K562 (cell line): Measurements from ENCODE around the gene SH3D19. TPM values are rescaled to one million over a fixed set of nuclear protein-coding genes. Genes with fewer than 3 reads are reported as not detected.

Experiments
- ATAC-seq: fragments of 200-7000 bp; cut with Tn5 transposase; 3 replicates; pipeline ENCODE4 v1.9.1; 2020; ENCODE audit warnings: moderate library complexity
- BruUV-seq: library from RNA; stranded (reverse); fragments of 400-500 nt; replicated peaks from 2 replicates; lab custom pipeline; 2021; lab: Mats Ljungman, UMichigan
- CTCF ChIA-PET: fragments of 300-600 bp; formaldehyde crosslinking; extraction: SDS; loops from one replicate; lab custom pipeline; 2021; ENCODE audit warnings: low intra/inter-chr PET ratio; lab: Yijun Ruan, JAX
- POLR2A ChIA-PET: fragments of 300-600, 350-650 bp; sonication (Branson Sonifier 250); formaldehyde crosslinking; extraction: SDS; loops from one replicate; lab custom pipeline; 2021; ENCODE audit warnings: antibody characterized with exemption, inconsistent platforms; lab: Yijun Ruan, JAX
- DNase-seq, 4 experiments: peaks; one replicate each; pipeline versions ENCODE4 v3.0.0 to v3.0.0-alpha.2; 2011 to 2018; ENCODE audit warnings: low spot score in 3 of 4, mixed read lengths in 3 of 4; ENCODE audit errors: extremely low read depth in 1 of 4
- FAIRE-seq: peaks from 2 replicates; lab custom pipeline; 2011; peaks lifted over from hg19 to GRCh38; lab: Jason Lieb, UNC
- H2AFZ ChIP-seq: 2 replicates; pipeline ENCODE4 v1.6.0; 2011; ENCODE audit warnings: low read depth, low read length, control low read depth, inconsistent platforms
- H3K27ac ChIP-seq: fragments of 200-600 bp; 3 replicates; pipeline ENCODE4 v1.8.0; 2011; ENCODE audit warnings: low read depth, mild to moderate bottlenecking, control low read depth, inconsistent platforms, low read length, moderate library complexity, mixed read lengths; ENCODE audit errors: extremely low read depth
- H3K27me3 ChIP-seq, 2 experiments: fragments of 300-600 bp in 1 of 2; 2 replicates in 1 of 2; 3 replicates in 1 of 2; pipeline versions ENCODE4 v1.6.0 to v1.8.0; 2011; ENCODE audit warnings: inconsistent platforms in 2 of 2, low read length in 2 of 2, mild to moderate bottlenecking in 1 of 2, mixed read lengths in 1 of 2, moderate library complexity in 1 of 2; ENCODE audit not compliant: control insufficient read depth in 2 of 2, insufficient read depth in 2 of 2
- H3K36me3 ChIP-seq: fragments of 300-600 bp; 3 replicates; pipeline ENCODE4 v1.8.0; 2011; ENCODE audit warnings: mild to moderate bottlenecking, low read length, inconsistent platforms; ENCODE audit not compliant: control insufficient read depth, insufficient read depth
- H3K4me1 ChIP-seq, 2 experiments: fragments of 200-600 bp in 1 of 2; replicated peaks in 1 of 2; 2 replicates in 1 of 2; 3 replicates in 1 of 2; pipeline versions ENCODE4 v1.5.1 to v1.8.0; 2011; ENCODE audit warnings: inconsistent platforms in 2 of 2, low read length in 2 of 2, mild to moderate bottlenecking in 1 of 2, mixed read lengths in 1 of 2, moderate library complexity in 1 of 2; ENCODE audit not compliant: control insufficient read depth in 2 of 2, insufficient read depth in 2 of 2
- H3K4me2 ChIP-seq: 2 replicates; pipeline ENCODE4 v1.6.1; 2011; ENCODE audit warnings: low read length, control low read depth, inconsistent platforms, mixed read lengths; ENCODE audit not compliant: insufficient read depth
- H3K4me3 ChIP-seq: fragments of 200-600 bp; sonication (generic), shearing (Covaris generic); 2 replicates; pipeline ENCODE4 v1.5.1; 2016; ENCODE audit warnings: control low read depth, inconsistent platforms
- H3K79me2 ChIP-seq: fragments of 200-600 bp; 3 replicates; pipeline ENCODE4 v1.8.0; 2011; ENCODE audit warnings: low read length, inconsistent platforms; ENCODE audit not compliant: control insufficient read depth, insufficient read depth
- H3K9ac ChIP-seq, 2 experiments: 2 replicates each; pipeline versions ENCODE4 v1.6.0 to v1.6.1; 2011; ENCODE audit warnings: low read depth in 2 of 2, low read length in 2 of 2, control low read depth in 1 of 2, inconsistent platforms in 1 of 2, mild to moderate bottlenecking in 1 of 2, mixed read lengths in 1 of 2; ENCODE audit not compliant: insufficient read depth in 1 of 2
- H3K9me1 ChIP-seq: one replicate; pipeline ENCODE4 v1.6.0; 2011; ENCODE audit warnings: inconsistent platforms, mild to moderate bottlenecking, low read length, moderate library complexity; ENCODE audit not compliant: control insufficient read depth, insufficient read depth
- H3K9me3 ChIP-seq: replicated peaks from 2 replicates; pipeline ENCODE4 v1.5.1; 2011; ENCODE audit warnings: low read depth, low read length, inconsistent platforms; ENCODE audit not compliant: control insufficient read depth, insufficient read depth
- H4K20me1 ChIP-seq: replicated peaks from 2 replicates; pipeline ENCODE4 v1.6.1; 2011; ENCODE audit warnings: low read length, inconsistent platforms, mixed read lengths; ENCODE audit not compliant: control insufficient read depth, insufficient read depth
- CCNT2 ChIP-seq: IDR thresholded peaks from 2 replicates; pipeline ENCODE4 v1.6.1; 2011; ENCODE audit warnings: borderline replicate concordance, low read depth, mild to moderate bottlenecking, moderate library complexity, mixed read lengths, low read length; ENCODE audit not compliant: insufficient read length; ENCODE audit errors: extremely low read depth
- GABPA ChIP-seq: fragments of 200-800 bp; sonication (Bioruptor generic); conservative IDR thresholded peaks from 2 replicates; pipeline ENCODE4 v1.6.1; 2016; ENCODE audit warnings: low read depth, missing genetic modification characterization, missing compliant biosample characterization
- HDGF ChIP-seq: fragments of 450-650 bp; IDR thresholded peaks from 2 replicates; pipeline ENCODE4 v1.6.1; 2016
- LARP7 ChIP-seq: fragments of 450-650 bp; IDR thresholded peaks from 2 replicates; pipeline ENCODE4 v1.6.1; 2016
- NFRKB ChIP-seq: fragments of 450-650 bp; IDR thresholded peaks from 2 replicates; pipeline ENCODE4 v1.6.1; 2016; ENCODE audit warnings: low read depth
- RFX7 ChIP-seq: fragments of 250-450 bp; sonication (Bioruptor Pico); IDR thresholded peaks from 2 replicates; pipeline ENCODE4 v1.5.1; 2021; ENCODE audit warnings: mild to moderate bottlenecking
- TARDBP ChIP-seq: fragments of 450-650 bp; IDR thresholded peaks from 2 replicates; pipeline ENCODE4 v1.6.1; 2016
- ZFX ChIP-seq: sonication (generic); formaldehyde crosslinking; IDR thresholded peaks from 2 replicates; pipeline ENCODE4 v1.8.0; 2022; ENCODE audit warnings: mild to moderate bottlenecking, missing genetic modification reagents, moderate library complexity
- WGBS: fragments of 100-300 bp; shearing (Covaris generic); methylation state at CpG from one replicate; pipeline ENCODE4 v1.1.6; 2016; ENCODE audit warnings: low coverage, mixed read lengths; ENCODE audit not compliant: insufficient coverage; ENCODE audit errors: missing lambda C conversion rate; 5-methylcytosine and 5-hydroxymethylcytosine counted together
- in situ Hi-C: fragments of 300-500 bp; cut with MboI; formaldehyde crosslinking; loops from 4 replicates; pipeline ENCODE4 v1.15.0; 2018; ENCODE audit warnings: inconsistent platforms, mixed read lengths
- intact Hi-C: fragments of 100-400 bp; cut with micrococcal nuclease; formaldehyde crosslinking; loops from 2 replicates; pipeline ENCODE4 v1.14.2; 2022
- polyA plus RNA-seq, 8 experiments: library from polyadenylated mRNA; depleted of rRNA in 4 of 8; stranded (reverse) in 5 of 8; unstranded in 3 of 8; fragments of >200 nt; fragmentation: Nextera tagmentation in 2 of 8; fragmentation: Illumina TruSeq in 1 of 8; extraction: Ambion mirVana in 2 of 8; extraction: Trizol in 1 of 8; gene quantifications; 2 replicates each; pipeline versions ENCODE4 v1.2.1 to v1.2.3, GENCODE V29; 2011 to 2014; ENCODE audit warnings: inconsistent platforms in 1 of 8, missing spikeins in 1 of 8
- total RNA-seq, 7 experiments: library from RNA; depleted of rRNA in 6 of 7; stranded (reverse); fragments of >200 nt in 6 of 7; fragmentation: Illumina TruSeq in 2 of 7; extraction: Trizol in 2 of 7; gene quantifications; 2 replicates each; pipeline versions ENCODE4 v1.2.1 to v1.2.3, GENCODE V29; 2011 to 2021; ENCODE audit warnings: low replicate concordance in 1 of 7
- TF ChIP-seq, protein P1 (sequence below): fragments of 200-600 bp; sonication (generic); IDR thresholded peaks from one replicate; pipeline ENCODE4 v1.6.1; 2012; ENCODE audit warnings: mild to moderate bottlenecking, low read depth, low read length, inconsistent platforms

The SH3D19 gene
- total and polyA plus RNA-seq, 9 of the 15 experiments (the other 6 are each of a cell fraction or from before 2014, with no cell fraction given), result 0.42 to 2.2 (median 1.1) TPM; not detected in 6

DNA sequence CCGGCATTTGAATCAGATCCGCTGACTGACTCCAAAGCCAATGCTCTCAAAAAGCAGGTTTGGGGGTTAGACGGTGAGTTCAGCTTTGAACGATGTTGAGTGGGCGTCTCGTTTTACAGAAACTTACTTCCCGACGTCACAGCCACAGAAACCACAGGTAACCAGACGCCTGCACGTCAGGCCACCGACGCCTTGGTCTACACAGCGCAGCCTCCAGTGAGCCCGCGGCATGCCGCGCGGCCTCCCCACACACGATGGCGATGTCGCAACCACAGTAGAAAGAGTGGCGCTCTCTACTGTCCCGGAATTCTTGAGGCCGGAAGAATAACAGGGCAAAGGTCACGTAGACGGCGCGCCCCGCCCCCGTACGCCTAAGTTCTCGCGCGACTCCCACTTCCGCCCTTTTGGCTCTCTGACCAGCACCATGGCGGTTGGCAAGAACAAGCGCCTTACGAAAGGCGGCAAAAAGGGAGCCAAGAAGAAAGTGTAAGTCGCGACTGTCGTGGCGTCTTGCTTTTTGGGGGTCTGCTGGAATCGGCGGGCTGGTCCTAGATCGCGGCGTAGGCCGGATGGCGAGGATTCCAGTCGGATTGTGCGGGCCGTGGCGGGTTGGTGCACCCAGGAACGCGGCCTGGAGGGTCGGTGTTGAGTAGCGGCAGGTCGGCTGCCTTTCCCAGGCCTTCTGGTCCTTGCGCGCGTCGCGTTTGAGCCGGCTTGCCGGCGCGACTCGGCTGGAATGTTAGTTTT is 226.0 kb downstream of the SH3D19 start, which contains the start of gene RPS3A:
TSS of gene RPS3A (plus strand) at position 400 of the 747 bp plus-strand sequence. CDS start at position 425, 25 bp downstream.
- POLR2A ChIA-PET, result interaction anchor here (1.1 to 4.1 kb wide), 2 partner anchors 10 to 45 kb away, joined by 3 to 22 read pairs; no protein-coding TSS in a partner anchor
- Histone ChIP-seq H3K4me3 (peak within 1 kb of the TSS; percentile 85), H3K4me1 (peaks cover 7 to 8% of the 10 kb centered on the region in 2 experiments; a peak in 3 of 5 replicates), H3K79me2 (peaks cover 46% of the 10 kb centered on the region), H3K36me3 (peaks cover 46% of the 10 kb centered on the region), H2AFZ (peak within 1 kb of the TSS; percentile 100), H3K9me1 (no peaks in the 10 kb centered on the region), H3K27me3 (no peaks in the 10 kb centered on the region), H4K20me1 (peaks cover 15% of the 10 kb centered on the region; the same call in 1 of the 2 replicates), H3K9ac (peak within 1 kb of the TSS; percentile 99), H3K27ac (peak within 1 kb of the TSS; percentile 89), H3K9me3 (no peaks in the 10 kb centered on the region; the same call in 1 of the 2 replicates), H3K4me2 (peak within 1 kb of the TSS; percentile 100)
- BruUV-seq, result no TSS peak
- peak; percentile 82 to 98 (median 87) for DNase-seq
- intact Hi-C loops, result loop anchor here (5.0 kb wide), 1 partner anchor 87 kb away; no protein-coding TSS in a partner anchor
- CTCF ChIA-PET, result no interaction called here
- WGBS, result under 1% methylated on average over 67 of the region's 69 CpGs
- in situ Hi-C loops, result no loop called here
- ATAC-seq, result peak; percentile 92
- FAIRE-seq, result peak; percentile 97
- TF ChIP-seq CCNT2 (peak; percentile 15), LARP7 (no peak), ZFX (CRISPR knock-in tag) (peak; percentile 99), HDGF (no peak), TARDBP (0 out of 2 replicates have a peak, but pooled peaks have one; percentile 46), RFX7 (no peak), GABPA (peak; percentile 97), NFRKB (peak; percentile 93)
- TF ChIP-seq, protein P1, sequence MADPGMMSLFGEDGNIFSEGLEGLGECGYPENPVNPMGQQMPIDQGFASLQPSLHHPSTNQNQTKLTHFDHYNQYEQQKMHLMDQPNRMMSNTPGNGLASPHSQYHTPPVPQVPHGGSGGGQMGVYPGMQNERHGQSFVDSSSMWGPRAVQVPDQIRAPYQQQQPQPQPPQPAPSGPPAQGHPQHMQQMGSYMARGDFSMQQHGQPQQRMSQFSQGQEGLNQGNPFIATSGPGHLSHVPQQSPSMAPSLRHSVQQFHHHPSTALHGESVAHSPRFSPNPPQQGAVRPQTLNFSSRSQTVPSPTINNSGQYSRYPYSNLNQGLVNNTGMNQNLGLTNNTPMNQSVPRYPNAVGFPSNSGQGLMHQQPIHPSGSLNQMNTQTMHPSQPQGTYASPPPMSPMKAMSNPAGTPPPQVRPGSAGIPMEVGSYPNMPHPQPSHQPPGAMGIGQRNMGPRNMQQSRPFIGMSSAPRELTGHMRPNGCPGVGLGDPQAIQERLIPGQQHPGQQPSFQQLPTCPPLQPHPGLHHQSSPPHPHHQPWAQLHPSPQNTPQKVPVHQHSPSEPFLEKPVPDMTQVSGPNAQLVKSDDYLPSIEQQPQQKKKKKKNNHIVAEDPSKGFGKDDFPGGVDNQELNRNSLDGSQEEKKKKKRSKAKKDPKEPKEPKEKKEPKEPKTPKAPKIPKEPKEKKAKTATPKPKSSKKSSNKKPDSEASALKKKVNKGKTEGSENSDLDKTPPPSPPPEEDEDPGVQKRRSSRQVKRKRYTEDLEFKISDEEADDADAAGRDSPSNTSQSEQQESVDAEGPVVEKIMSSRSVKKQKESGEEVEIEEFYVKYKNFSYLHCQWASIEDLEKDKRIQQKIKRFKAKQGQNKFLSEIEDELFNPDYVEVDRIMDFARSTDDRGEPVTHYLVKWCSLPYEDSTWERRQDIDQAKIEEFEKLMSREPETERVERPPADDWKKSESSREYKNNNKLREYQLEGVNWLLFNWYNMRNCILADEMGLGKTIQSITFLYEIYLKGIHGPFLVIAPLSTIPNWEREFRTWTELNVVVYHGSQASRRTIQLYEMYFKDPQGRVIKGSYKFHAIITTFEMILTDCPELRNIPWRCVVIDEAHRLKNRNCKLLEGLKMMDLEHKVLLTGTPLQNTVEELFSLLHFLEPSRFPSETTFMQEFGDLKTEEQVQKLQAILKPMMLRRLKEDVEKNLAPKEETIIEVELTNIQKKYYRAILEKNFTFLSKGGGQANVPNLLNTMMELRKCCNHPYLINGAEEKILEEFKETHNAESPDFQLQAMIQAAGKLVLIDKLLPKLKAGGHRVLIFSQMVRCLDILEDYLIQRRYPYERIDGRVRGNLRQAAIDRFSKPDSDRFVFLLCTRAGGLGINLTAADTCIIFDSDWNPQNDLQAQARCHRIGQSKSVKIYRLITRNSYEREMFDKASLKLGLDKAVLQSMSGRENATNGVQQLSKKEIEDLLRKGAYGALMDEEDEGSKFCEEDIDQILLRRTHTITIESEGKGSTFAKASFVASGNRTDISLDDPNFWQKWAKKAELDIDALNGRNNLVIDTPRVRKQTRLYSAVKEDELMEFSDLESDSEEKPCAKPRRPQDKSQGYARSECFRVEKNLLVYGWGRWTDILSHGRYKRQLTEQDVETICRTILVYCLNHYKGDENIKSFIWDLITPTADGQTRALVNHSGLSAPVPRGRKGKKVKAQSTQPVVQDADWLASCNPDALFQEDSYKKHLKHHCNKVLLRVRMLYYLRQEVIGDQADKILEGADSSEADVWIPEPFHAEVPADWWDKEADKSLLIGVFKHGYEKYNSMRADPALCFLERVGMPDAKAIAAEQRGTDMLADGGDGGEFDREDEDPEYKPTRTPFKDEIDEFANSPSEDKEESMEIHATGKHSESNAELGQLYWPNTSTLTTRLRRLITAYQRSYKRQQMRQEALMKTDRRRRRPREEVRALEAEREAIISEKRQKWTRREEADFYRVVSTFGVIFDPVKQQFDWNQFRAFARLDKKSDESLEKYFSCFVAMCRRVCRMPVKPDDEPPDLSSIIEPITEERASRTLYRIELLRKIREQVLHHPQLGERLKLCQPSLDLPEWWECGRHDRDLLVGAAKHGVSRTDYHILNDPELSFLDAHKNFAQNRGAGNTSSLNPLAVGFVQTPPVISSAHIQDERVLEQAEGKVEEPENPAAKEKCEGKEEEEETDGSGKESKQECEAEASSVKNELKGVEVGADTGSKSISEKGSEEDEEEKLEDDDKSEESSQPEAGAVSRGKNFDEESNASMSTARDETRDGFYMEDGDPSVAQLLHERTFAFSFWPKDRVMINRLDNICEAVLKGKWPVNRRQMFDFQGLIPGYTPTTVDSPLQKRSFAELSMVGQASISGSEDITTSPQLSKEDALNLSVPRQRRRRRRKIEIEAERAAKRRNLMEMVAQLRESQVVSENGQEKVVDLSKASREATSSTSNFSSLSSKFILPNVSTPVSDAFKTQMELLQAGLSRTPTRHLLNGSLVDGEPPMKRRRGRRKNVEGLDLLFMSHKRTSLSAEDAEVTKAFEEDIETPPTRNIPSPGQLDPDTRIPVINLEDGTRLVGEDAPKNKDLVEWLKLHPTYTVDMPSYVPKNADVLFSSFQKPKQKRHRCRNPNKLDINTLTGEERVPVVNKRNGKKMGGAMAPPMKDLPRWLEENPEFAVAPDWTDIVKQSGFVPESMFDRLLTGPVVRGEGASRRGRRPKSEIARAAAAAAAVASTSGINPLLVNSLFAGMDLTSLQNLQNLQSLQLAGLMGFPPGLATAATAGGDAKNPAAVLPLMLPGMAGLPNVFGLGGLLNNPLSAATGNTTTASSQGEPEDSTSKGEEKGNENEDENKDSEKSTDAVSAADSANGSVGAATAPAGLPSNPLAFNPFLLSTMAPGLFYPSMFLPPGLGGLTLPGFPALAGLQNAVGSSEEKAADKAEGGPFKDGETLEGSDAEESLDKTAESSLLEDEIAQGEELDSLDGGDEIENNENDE, result no peak
